NCI-H1048 (cell line): Measurements from ENCODE around the gene LILRB1.
"Not testable (repeated sequence)": the region's sequence is repeated elsewhere in the genome, so short reads cannot be mapped to it uniquely, and the experiment has no call there.

ENCODE experiments used
- DNase-seq: peaks from one replicate; lab custom pipeline; 2025; lab: John Stamatoyannopoulos, UW

Gene LILRB1

GRCh38 chr19:54630262-54630661 lies at the start of gene LILRB1:
TSS of gene LILRB1 (plus strand) at chr19:54630484. CDS start at chr19:54631074, 590 bp downstream.
- DNase-seq: not testable (repeated sequence)

GRCh38 chr19:54586397-54586796 lies 43.9 kb upstream of the LILRB1 start:
- DNase-seq: no peak

- DNase-seq: no peak
These were observed 43.3 kb upstream of the LILRB1 start for GRCh38 chr19:54587026-54587425.

GRCh38 chr19:54593445-54593844 lies 36.8 kb upstream of the LILRB1 start, which contains the start of gene LILRA1:
TSS of gene LILRA1 (plus strand) at chr19:54593632. CDS start at chr19:54594245, 613 bp downstream.
- DNase-seq: not testable (repeated sequence)

- not testable (repeated sequence) for DNase-seq
These were observed 36.2 kb upstream of the LILRB1 start for GRCh38 chr19:54593931-54594626.

- no peak for DNase-seq
These were observed 35.5 kb upstream of the LILRB1 start for GRCh38 chr19:54594737-54595136.

GRCh38 chr19:54595680-54596436 lies 34.4 kb upstream of the LILRB1 start:
- not testable (repeated sequence) for DNase-seq

GRCh38 chr19:54600212-54600611 lies 30.1 kb upstream of the LILRB1 start:
- no peak for DNase-seq

- no peak for DNase-seq
These were observed 24.1 kb upstream of the LILRB1 start for GRCh38 chr19:54606230-54606629.

GRCh38 chr19:54606891-54607784 lies 23.1 kb upstream of the LILRB1 start:
- DNase-seq: no peak

GRCh38 chr19:54607785-54608150 lies 22.5 kb upstream of the LILRB1 start:
- no peak for DNase-seq

GRCh38 chr19:54608205-54608604 lies 22.1 kb upstream of the LILRB1 start:
- DNase-seq: no peak

- no peak for DNase-seq
These were observed 21.5 kb upstream of the LILRB1 start for GRCh38 chr19:54608792-54609191.

GRCh38 chr19:54609356-54609791 lies 20.9 kb upstream of the LILRB1 start:
- DNase-seq: no peak

GRCh38 chr19:54612428-54612827 lies 17.9 kb upstream of the LILRB1 start:
- no peak for DNase-seq

GRCh38 chr19:54614726-54615125 lies 15.6 kb upstream of the LILRB1 start:
- no peak for DNase-seq

- no peak for DNase-seq
These were observed 14.2 kb upstream of the LILRB1 start for GRCh38 chr19:54616057-54616456.

GRCh38 chr19:54616821-54617560 lies 13.3 kb upstream of the LILRB1 start:
- no peak for DNase-seq

GRCh38 chr19:54620464-54620863 lies 9.8 kb upstream of the LILRB1 start:
- DNase-seq: no peak

GRCh38 chr19:54622431-54622830 lies 7.9 kb upstream of the LILRB1 start:
- DNase-seq: no peak

- DNase-seq: not testable (repeated sequence)
These were observed 6.0 kb upstream of the LILRB1 start for GRCh38 chr19:54624234-54624633.
